ENCODE data around the gene ASTN2.
"Not testable (repeated sequence)": the region's sequence is repeated elsewhere in the genome, so short reads cannot be mapped to it uniquely, and the experiment has no call there.

ASTN2 gene

GRCh38 chr9:117072216-117072615 is 342.6 kb downstream of the ASTN2 start:
- DNase-seq = no peak

GRCh38 chr9:117071673-117072207 is 343.1 kb downstream of the ASTN2 start:
- DNase-seq = not testable (repeated sequence)

- no peak for DNase-seq
These were observed 351.0 kb downstream of the ASTN2 start for GRCh38 chr9:117063721-117064471.

- DNase-seq = no peak
These were observed 353.9 kb downstream of the ASTN2 start for GRCh38 chr9:117060963-117061362.

GRCh38 chr9:117050007-117050406 is 364.9 kb downstream of the ASTN2 start:
- no peak for DNase-seq

GRCh38 chr9:117046666-117047327 is 368.1 kb downstream of the ASTN2 start:
- DNase-seq = no peak

- DNase-seq = no peak
These were observed 370.6 kb downstream of the ASTN2 start for GRCh38 chr9:117044241-117044640.

GRCh38 chr9:117043159-117043558 is 371.7 kb downstream of the ASTN2 start:
- DNase-seq = no peak

GRCh38 chr9:117035546-117035945 is 379.3 kb downstream of the ASTN2 start:
- no peak for DNase-seq

GRCh38 chr9:117034866-117035265 is 380.0 kb downstream of the ASTN2 start:
- DNase-seq = no peak

- DNase-seq = no peak
These were observed 384.5 kb downstream of the ASTN2 start for GRCh38 chr9:117030254-117030768.

- no peak for DNase-seq
These were observed 385.5 kb downstream of the ASTN2 start for GRCh38 chr9:117029341-117029740.

GRCh38 chr9:117028103-117028858 is 386.6 kb downstream of the ASTN2 start:
- no peak for DNase-seq

GRCh38 chr9:117021906-117022305 is 393.0 kb downstream of the ASTN2 start:
- DNase-seq = no peak

- DNase-seq = no peak
These were observed 395.8 kb downstream of the ASTN2 start for GRCh38 chr9:117018966-117019617.

GRCh38 chr9:117017414-117017985 is 397.4 kb downstream of the ASTN2 start:
- DNase-seq = no peak

- no peak for DNase-seq
These were observed 400.8 kb downstream of the ASTN2 start for GRCh38 chr9:117014061-117014460.

- no peak for DNase-seq
These were observed 401.3 kb downstream of the ASTN2 start for GRCh38 chr9:117013440-117013995.

- no peak for DNase-seq
These were observed 404.8 kb downstream of the ASTN2 start for GRCh38 chr9:117010061-117010460.

- DNase-seq = no peak
These were observed 406.0 kb downstream of the ASTN2 start for GRCh38 chr9:117008876-117009275.

- no peak for DNase-seq
These were observed 406.4 kb downstream of the ASTN2 start for GRCh38 chr9:117008461-117008860.

GRCh38 chr9:117002686-117003085 is 412.2 kb downstream of the ASTN2 start:
- DNase-seq = no peak

Measured in effector CD8-positive, alpha-beta T cell (primary cell).